Gastrocnemius medialis (tissue), 4 donors: ENCODE data around the gene VCAN. TPM values are rescaled to one million over a fixed set of nuclear protein-coding genes. Genes with fewer than 3 reads are reported as not detected.

Experiments used
- ATAC-seq, 2 donors: fragments of 150-250 bp; one replicate each; pipeline ENCODE4 v1.9.1; 2016
- DNase-seq, 2 donors: peaks; one replicate each; pipeline ENCODE4 v3.0.0-alpha.2; 2019
- H3K27ac ChIP-seq, 4 donors: fragments of 200-600 bp; sonication (generic); 1 replicate in 1 of 4; 2 replicates in 3 of 4; pipeline ENCODE4 v1.5.1; 2016 to 2018; ENCODE audit warnings: mild to moderate bottlenecking in 2 of 4, moderate library complexity in 1 of 4
- H3K27me3 ChIP-seq, 3 donors: fragments of 200-600 bp; sonication (generic) in 2 of 3; 1 replicate in 1 of 3; 2 replicates in 2 of 3; pipeline versions ENCODE4 v1.5.1 to v1.6.0; 2016 to 2019; ENCODE audit warnings: mild to moderate bottlenecking in 1 of 3, moderate library complexity in 1 of 3
- H3K36me3 ChIP-seq, 2 donors: fragments of 200-600 bp; sonication (generic) in 1 of 2; one replicate each; pipeline ENCODE4 v1.5.1; 2017 to 2018
- H3K4me1 ChIP-seq, 2 donors: fragments of 200-600 bp; sonication (generic) in 1 of 2; one replicate each; pipeline ENCODE4 v1.5.1; 2016 to 2017; ENCODE audit warnings: mild to moderate bottlenecking in 2 of 2
- H3K4me3 ChIP-seq, 4 donors: fragments of 200-600 bp; sonication (generic) in 3 of 4; 1 replicate in 1 of 4; 2 replicates in 3 of 4; pipeline ENCODE4 v1.5.1; 2016 to 2019; ENCODE audit warnings: mild to moderate bottlenecking in 2 of 4
- H3K9me3 ChIP-seq, 3 donors: fragments of 200-600 bp; sonication (generic) in 2 of 3; 1 replicate in 1 of 3; 2 replicates in 2 of 3; pipeline ENCODE4 v1.5.1; 2016 to 2019
- CTCF ChIP-seq, 5 experiments: fragments of 450-650 bp in 3 of 5; fragments of 200-600 bp in 2 of 5; sonication (generic) in 2 of 5; IDR thresholded peaks in 4 of 5; conservative IDR thresholded peaks in 1 of 5; 1 replicate in 4 of 5; 2 replicates in 1 of 5; pipeline ENCODE4 v1.5.1; 2016 to 2019; ENCODE audit warnings: antibody characterized with exemption in 5 of 5, mild to moderate bottlenecking in 3 of 5, moderate library complexity in 3 of 5
- POLR2A ChIP-seq, 2 donors: fragments of 450-650 bp; IDR thresholded peaks; one replicate each; pipeline ENCODE4 v1.6.1; 2017; ENCODE audit warnings: antibody characterized with exemption in 2 of 2, mild to moderate bottlenecking in 2 of 2, moderate library complexity in 2 of 2
- in situ Hi-C, 4 donors: fragments of 200-750 bp; cut with MboI; loops; one replicate each; pipeline versions ENCODE4 v1.15.0 to v1.8.0; 2017; ENCODE audit warnings: low sequenced_read_pairs in 4 of 4
- intact Hi-C: fragments of 100-400 bp; cut with DNase I; formaldehyde crosslinking; loops from one replicate; pipeline ENCODE4 v1.15.1; 2023; ENCODE audit warnings: low total_unique reads
- total RNA-seq, 4 donors: library from RNA; depleted of rRNA; stranded (reverse); fragments of >200 nt; gene quantifications; one replicate each; pipeline versions ENCODE4 v1.1.0 to v1.2.3, GENCODE V29; 2016

The VCAN gene
- total RNA-seq, 4 donors from 2014 or later: 5.9 to 29.9 (median 17.4) TPM

DNA sequence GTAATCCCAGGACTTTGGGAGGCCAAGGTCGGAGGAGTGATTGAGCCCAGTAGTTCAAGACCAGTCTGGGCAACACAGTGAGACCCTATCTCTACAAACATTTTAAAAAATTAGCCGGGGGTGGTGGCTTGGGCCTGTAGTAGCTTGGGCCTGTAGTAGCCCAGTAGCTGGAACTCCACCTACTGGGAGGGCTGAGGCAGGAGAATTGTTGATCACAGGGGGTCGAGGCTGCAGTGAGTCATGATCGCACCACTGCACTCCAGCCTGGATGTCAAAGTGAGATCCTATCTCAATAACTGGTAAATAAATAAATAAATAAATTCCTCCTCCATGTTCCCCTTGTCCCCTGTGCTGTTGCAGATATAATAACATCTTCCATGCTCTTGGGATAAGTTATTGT, 14.3 kb downstream of the VCAN start:
- DNase-seq: no peak
- no peak for TF ChIP-seq CTCF (IDR thresholded peaks at IDR 0.05 in 4 of 5, conservative IDR thresholded peaks at IDR 0.05 in 1 of 5)
- TF ChIP-seq POLR2A (IDR thresholded peaks at IDR 0.05): no peak
- Histone ChIP-seq H3K27ac (no peak overlapping the region), H3K9me3 (no peaks in the 10 kb centered on the region), H3K36me3 (no peaks in the 10 kb centered on the region), H3K4me1 (no peaks in the 10 kb centered on the region), H3K27me3 (no peaks in the 10 kb centered on the region), H3K4me3 (no peak overlapping the region)
- no peak for ATAC-seq
- intact Hi-C loops (no loop called here), in situ Hi-C loops (no loop called here)

DNA sequence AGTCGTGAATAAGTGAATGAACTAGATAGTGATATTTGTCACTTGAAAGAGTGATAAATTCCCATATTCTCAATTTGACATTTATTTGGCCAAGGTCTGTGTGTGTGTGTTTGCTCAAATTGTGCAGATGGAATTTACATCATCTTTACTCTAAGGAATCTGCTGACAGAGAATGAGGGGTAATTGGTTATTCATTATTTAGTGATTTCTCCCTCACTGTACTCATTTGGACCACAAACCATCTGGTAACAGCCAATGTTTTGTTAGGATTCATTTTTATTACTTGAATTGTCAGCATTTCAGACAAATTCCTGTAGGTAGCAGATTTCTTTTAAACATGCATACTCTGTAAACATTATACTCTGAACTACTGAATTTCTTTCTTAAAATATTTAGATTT, 15.6 kb downstream of the VCAN start:
- in situ Hi-C loops (no loop called here), intact Hi-C loops (no loop called here)
- Histone ChIP-seq H3K4me3 (no peak overlapping the region), H3K27ac (no peak overlapping the region), H3K4me1 (no peaks in the 10 kb centered on the region), H3K27me3 (no peaks in the 10 kb centered on the region), H3K36me3 (no peaks in the 10 kb centered on the region), H3K9me3 (no peaks in the 10 kb centered on the region)
- ATAC-seq (no peak), DNase-seq (no peak)
- TF ChIP-seq CTCF (IDR thresholded peaks at IDR 0.05 in 4 of 5, conservative IDR thresholded peaks at IDR 0.05 in 1 of 5): no peak
- TF ChIP-seq POLR2A (IDR thresholded peaks at IDR 0.05): no peak

- TF ChIP-seq POLR2A (IDR thresholded peaks at IDR 0.05) (no peak), CTCF (IDR thresholded peaks at IDR 0.05 in 4 of 5, conservative IDR thresholded peaks at IDR 0.05 in 1 of 5) (no peak)
- in situ Hi-C loops (no loop called here), intact Hi-C loops (no loop called here)
Observed at GRCh38 chr5:83488271-83488670, 16.7 kb downstream of the VCAN start.

DNA sequence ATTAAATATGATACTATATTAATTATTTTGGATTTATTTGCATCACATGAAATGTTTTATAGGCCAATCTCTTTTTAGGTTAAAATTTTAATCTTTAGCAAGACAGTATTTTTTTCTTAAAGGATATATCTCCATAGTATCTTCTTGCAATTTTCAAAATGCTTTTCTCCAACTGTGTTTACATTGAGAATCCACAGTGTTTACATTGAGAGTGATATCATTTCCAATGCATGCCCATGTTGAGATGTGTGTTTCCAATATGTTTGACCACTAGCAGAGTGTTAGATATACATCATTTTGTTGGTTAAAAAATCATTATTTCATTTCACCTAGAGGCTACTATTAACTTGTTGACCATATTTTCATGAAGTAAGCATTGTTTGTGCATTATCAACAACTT, 17.3 kb downstream of the VCAN start:
- in situ Hi-C loops: no loop called here
- intact Hi-C loops: no loop called here
- Histone ChIP-seq H3K27me3 (no peaks in the 10 kb centered on the region), H3K9me3 (no peaks in the 10 kb centered on the region), H3K4me1 (no peaks in the 10 kb centered on the region), H3K4me3 (no peak overlapping the region), H3K27ac (no peak overlapping the region), H3K36me3 (no peaks in the 10 kb centered on the region)
- DNase-seq (no peak), ATAC-seq (no peak)
- TF ChIP-seq CTCF (IDR thresholded peaks at IDR 0.05 in 4 of 5, conservative IDR thresholded peaks at IDR 0.05 in 1 of 5): no peak
- TF ChIP-seq POLR2A (IDR thresholded peaks at IDR 0.05): no peak

More at GRCh38 chr5:83488271-83488670, 16.7 kb downstream of the VCAN start:
- ATAC-seq (no peak), DNase-seq (no peak)
- no peaks in the 10 kb centered on the region for H3K27me3 ChIP-seq
- H3K4me1 ChIP-seq: no peaks in the 10 kb centered on the region
- no peak overlapping the region for H3K4me3 ChIP-seq
- no peak overlapping the region for H3K27ac ChIP-seq
- H3K36me3 ChIP-seq: no peaks in the 10 kb centered on the region
- H3K9me3 ChIP-seq: no peaks in the 10 kb centered on the region

DNA sequence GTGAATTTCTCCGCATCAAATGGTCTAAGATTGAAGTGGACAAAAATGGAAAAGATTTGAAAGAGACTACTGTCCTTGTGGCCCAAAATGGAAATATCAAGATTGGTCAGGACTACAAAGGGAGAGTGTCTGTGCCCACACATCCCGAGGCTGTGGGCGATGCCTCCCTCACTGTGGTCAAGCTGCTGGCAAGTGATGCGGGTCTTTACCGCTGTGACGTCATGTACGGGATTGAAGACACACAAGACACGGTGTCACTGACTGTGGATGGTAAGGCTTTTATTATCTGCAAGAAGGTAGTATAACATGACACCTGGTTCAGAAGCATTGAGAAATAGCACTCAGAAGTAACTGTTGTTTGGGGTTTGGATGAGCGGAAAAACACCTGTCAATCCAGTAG, 18.7 kb downstream of the VCAN start:
- no peaks in the 10 kb centered on the region for H3K36me3 ChIP-seq
- no peaks in the 10 kb centered on the region for H3K9me3 ChIP-seq
- H3K4me3 ChIP-seq: no peak overlapping the region
- intact Hi-C loops: no loop called here
- no peaks in the 10 kb centered on the region for H3K4me1 ChIP-seq
- TF ChIP-seq CTCF (IDR thresholded peaks at IDR 0.05 in 4 of 5, conservative IDR thresholded peaks at IDR 0.05 in 1 of 5): no peak
- TF ChIP-seq POLR2A (IDR thresholded peaks at IDR 0.05): no peak
- H3K27me3 ChIP-seq: no peaks in the 10 kb centered on the region
- H3K27ac ChIP-seq: no peak overlapping the region
- DNase-seq (no peak), ATAC-seq (no peak)
- in situ Hi-C loops: no loop called here
